HCT116 (cell line): ENCODE data around the gene UBA6. TPM values are rescaled to one million over a fixed set of nuclear protein-coding genes. Genes with fewer than 3 reads are reported as not detected.

Experiments
- ATAC-seq: fragments of 200-7000 bp; cut with Tn5 transposase; 2 replicates; pipeline ENCODE4 v1.9.1; 2020; ENCODE audit warnings: mild to moderate bottlenecking, moderate library complexity
- BruUV-seq: library from RNA; stranded (reverse); fragments of 400-500 nt; replicated peaks from 2 replicates; lab custom pipeline; 2021; lab: Mats Ljungman, UMichigan
- CTCF ChIA-PET: fragments of 300-600 bp; sonication (Branson Sonifier 250); formaldehyde crosslinking; loops from one replicate; lab custom pipeline; 2021; ENCODE audit warnings: antibody characterized with exemption; lab: Charles Lee
- POLR2A ChIA-PET: fragments of 300-600, 350-600 bp; sonication (Branson Sonifier 250); formaldehyde crosslinking; loops from one replicate; lab custom pipeline; 2021; ENCODE audit warnings: antibody characterized with exemption; lab: Charles Lee
- RAD21 ChIA-PET, 2 experiments: fragments of 300-600 bp; sonication (Branson Sonifier 250); formaldehyde crosslinking; loops; one replicate each; lab custom pipeline; 2023; ENCODE audit warnings: low total read pairs in 2 of 2; ENCODE audit not compliant: uncharacterized antibody in 2 of 2, unreplicated experiment in 2 of 2, low non-redundant PET in 1 of 2; lab: Charles Lee
- DNase-seq: peaks from one replicate; pipeline ENCODE4 v3.0.0-alpha.2; 2010; ENCODE audit warnings: low read depth, low spot score
- H2AFZ ChIP-seq: fragments of 200-600 bp; shearing (Covaris generic), sonication (generic); 2 replicates; pipeline ENCODE4 v1.6.1; 2017; ENCODE audit warnings: low read depth, mixed run types, mixed read lengths, antibody characterized with exemption, low read length; ENCODE audit not compliant: poor library complexity, severe bottlenecking
- H3K27ac ChIP-seq: 2 replicates; pipeline ENCODE4 v1.5.1; 2012; ENCODE audit warnings: low read depth, low read length
- H3K27me3 ChIP-seq: fragments of 200-600 bp; sonication (generic); 2 replicates; pipeline ENCODE4 v1.6.1; 2016; ENCODE audit warnings: mixed run types, low read length, mixed read lengths; ENCODE audit not compliant: insufficient read depth
- H3K36me3 ChIP-seq, 2 experiments: fragments of 200-500 bp in 1 of 2; fragments of 200-600 bp in 1 of 2; sonication (Bioruptor generic) in 1 of 2; sonication (generic) in 1 of 2; 2 replicates each; pipeline versions ENCODE4 v1.5.1 to v1.6.1; 2014 to 2016; ENCODE audit warnings: low read length in 2 of 2, inconsistent platforms in 1 of 2, mixed read lengths in 1 of 2, mixed run types in 1 of 2; ENCODE audit not compliant: insufficient read depth in 2 of 2, control insufficient read depth in 1 of 2
- H3K4me1 ChIP-seq, 2 experiments: fragments of 200-600 bp in 1 of 2; sonication (generic) in 1 of 2; 2 replicates each; pipeline versions ENCODE4 v1.5.1 to v1.6.1; 2012 to 2017; ENCODE audit warnings: low read length in 2 of 2, inconsistent platforms in 1 of 2, mild to moderate bottlenecking in 1 of 2, mixed read lengths in 1 of 2, mixed run types in 1 of 2, moderate library complexity in 1 of 2; ENCODE audit not compliant: insufficient read depth in 2 of 2, control insufficient read depth in 1 of 2
- H3K4me2 ChIP-seq: fragments of 200-600 bp; sonication (generic); 2 replicates; pipeline ENCODE4 v1.6.1; 2017; ENCODE audit warnings: mixed run types, low read length, mixed read lengths
- H3K4me3 ChIP-seq, 2 experiments: fragments of 200-600 bp in 1 of 2; sonication (generic) in 1 of 2; replicated peaks in 1 of 2; 2 replicates each; pipeline ENCODE4 v1.5.1; 2011 to 2016; ENCODE audit warnings: low read length in 2 of 2, control low read depth in 1 of 2, low read depth in 1 of 2, mild to moderate bottlenecking in 1 of 2, mixed read lengths in 1 of 2, mixed run types in 1 of 2
- H3K79me2 ChIP-seq: fragments of 200-600 bp; sonication (generic); 2 replicates; pipeline ENCODE4 v1.6.1; 2017; ENCODE audit warnings: mild to moderate bottlenecking, mixed run types, low read length, moderate library complexity, mixed read lengths; ENCODE audit not compliant: insufficient read depth
- H3K9ac ChIP-seq: fragments of 200-600 bp; sonication (generic); 2 replicates; pipeline ENCODE4 v1.6.1; 2016; ENCODE audit warnings: low read length, mixed read lengths
- H3K9me2 ChIP-seq: fragments of 200-600 bp; sonication (generic), shearing (Covaris generic); 2 replicates; pipeline ENCODE4 v1.6.1; 2017; ENCODE audit warnings: mixed run types, mild to moderate bottlenecking, moderate library complexity; ENCODE audit not compliant: insufficient read depth
- H3K9me3 ChIP-seq, 2 experiments: fragments of 200-500 bp in 1 of 2; fragments of 200-600 bp in 1 of 2; sonication (Bioruptor generic) in 1 of 2; sonication (generic) in 1 of 2; 2 replicates each; pipeline ENCODE4 v1.6.1; 2014 to 2017; ENCODE audit warnings: low read length in 2 of 2, mixed read lengths in 2 of 2, inconsistent platforms in 1 of 2, low read depth in 1 of 2, mild to moderate bottlenecking in 1 of 2, mixed run types in 1 of 2, moderate library complexity in 1 of 2; ENCODE audit not compliant: control insufficient read depth in 1 of 2, insufficient read depth in 1 of 2
- H4K20me1 ChIP-seq: fragments of 200-600 bp; sonication (generic), shearing (Covaris generic); 2 replicates; pipeline ENCODE4 v1.6.1; 2017; ENCODE audit warnings: mixed run types, mild to moderate bottlenecking, moderate library complexity; ENCODE audit not compliant: insufficient read depth
- ATF3 ChIP-seq: IDR thresholded peaks from 2 replicates; pipeline ENCODE4 v1.6.1; 2012
- CEBPB ChIP-seq: IDR thresholded peaks from 2 replicates; pipeline ENCODE4 v1.6.1; 2012; ENCODE audit warnings: low read depth
- EGR1 ChIP-seq: IDR thresholded peaks from 2 replicates; pipeline ENCODE4 v1.6.1; 2012; ENCODE audit warnings: low read depth
- ELF1 ChIP-seq: IDR thresholded peaks from 2 replicates; pipeline ENCODE4 v1.6.1; 2012; ENCODE audit warnings: low read depth, borderline replicate concordance
- EZH2 ChIP-seq: fragments of 200-600 bp; sonication (generic); IDR thresholded peaks from 2 replicates; pipeline ENCODE4 v1.6.1; 2017; ENCODE audit warnings: antibody characterized with exemption, mixed run types
- EZH2phosphoT487 ChIP-seq: fragments of 200-600 bp; IDR thresholded peaks from 2 replicates; pipeline ENCODE4 v1.6.1; 2018; ENCODE audit warnings: antibody characterized with exemption, borderline replicate concordance
- FOSL1 ChIP-seq: IDR thresholded peaks from 2 replicates; pipeline ENCODE4 v1.6.1; 2012; ENCODE audit warnings: low read depth
- JUND ChIP-seq: IDR thresholded peaks from 2 replicates; pipeline ENCODE4 v1.6.1; 2012
- MAX ChIP-seq: IDR thresholded peaks from 2 replicates; pipeline ENCODE4 v1.6.1; 2012
- POLR2A ChIP-seq: IDR thresholded peaks from 2 replicates; pipeline ENCODE4 v1.7.0; 2011; ENCODE audit warnings: borderline replicate concordance; ENCODE audit not compliant: insufficient read depth, insufficient read length; ENCODE audit errors: extremely low read depth
- POLR2AphosphoS5 ChIP-seq: IDR thresholded peaks from 2 replicates; pipeline ENCODE4 v1.6.1; 2011; ENCODE audit warnings: mild to moderate bottlenecking, low read depth, low read length, moderate library complexity
- RAD21 ChIP-seq: IDR thresholded peaks from 2 replicates; pipeline ENCODE4 v1.6.1; 2012; ENCODE audit warnings: low read depth, mild to moderate bottlenecking
- SP1 ChIP-seq: IDR thresholded peaks from 2 replicates; pipeline ENCODE4 v1.6.1; 2012; ENCODE audit warnings: low read depth
- SRF ChIP-seq: IDR thresholded peaks from 2 replicates; pipeline ENCODE4 v1.6.1; 2012; ENCODE audit warnings: low read depth
- TCF7L2 ChIP-seq: IDR thresholded peaks from 2 replicates; pipeline ENCODE4 v1.7.0; 2011; ENCODE audit warnings: borderline replicate concordance, inconsistent platforms; ENCODE audit not compliant: insufficient read depth, insufficient read length; ENCODE audit errors: extremely low read depth
- YY1 ChIP-seq: IDR thresholded peaks from 2 replicates; pipeline ENCODE4 v1.6.1; 2011; ENCODE audit warnings: low read length, low read depth, moderate library complexity, mild to moderate bottlenecking; ENCODE audit not compliant: insufficient replicate concordance; ENCODE audit errors: extremely low read depth
- ZFX ChIP-seq: fragments of 450-650 bp; IDR thresholded peaks from 2 replicates; pipeline ENCODE4 v1.6.1; 2017
- ZNF274 ChIP-seq: fragments of 200-500 bp; sonication (Bioruptor generic); IDR thresholded peaks from 2 replicates; pipeline ENCODE4 v1.6.1; 2014; ENCODE audit warnings: mild to moderate bottlenecking, low read depth, low read length, inconsistent platforms
- intact Hi-C: fragments of 100-400 bp; cut with micrococcal nuclease; formaldehyde crosslinking; loops from 2 replicates; pipeline ENCODE4 v1.10.0; 2022
- total RNA-seq: library from RNA; stranded (reverse); gene quantifications from one replicate; pipeline ENCODE4 v1.2.1, GENCODE V29; 2021; ENCODE audit not compliant: unreplicated experiment
- TF ChIP-seq, protein P1 (sequence below), 3 experiments: fragments of 200-600 bp in 1 of 3; sonication (generic) in 1 of 3; IDR thresholded peaks in 2 of 3; conservative IDR thresholded peaks in 1 of 3; 2 replicates each; pipeline ENCODE4 v1.5.1; 2012 to 2017; ENCODE audit warnings: low read depth in 2 of 3, low read length in 2 of 3, antibody characterized with exemption in 1 of 3, borderline replicate concordance in 1 of 3, control low read depth in 1 of 3, mild to moderate bottlenecking in 1 of 3, mixed read lengths in 1 of 3, mixed run types in 1 of 3, moderate library complexity in 1 of 3; ENCODE audit not compliant: insufficient read depth in 1 of 3

UBA6 gene
- total RNA-seq, 1 experiment from 2014 or later, result 98.9 TPM

GRCh38 chr4:67719953-67720617 lies 19.1 kb upstream of the UBA6 start (continued):
- TF ChIP-seq ELF1 (no peak), ZNF274 (no peak), JUND (no peak)

DNA sequence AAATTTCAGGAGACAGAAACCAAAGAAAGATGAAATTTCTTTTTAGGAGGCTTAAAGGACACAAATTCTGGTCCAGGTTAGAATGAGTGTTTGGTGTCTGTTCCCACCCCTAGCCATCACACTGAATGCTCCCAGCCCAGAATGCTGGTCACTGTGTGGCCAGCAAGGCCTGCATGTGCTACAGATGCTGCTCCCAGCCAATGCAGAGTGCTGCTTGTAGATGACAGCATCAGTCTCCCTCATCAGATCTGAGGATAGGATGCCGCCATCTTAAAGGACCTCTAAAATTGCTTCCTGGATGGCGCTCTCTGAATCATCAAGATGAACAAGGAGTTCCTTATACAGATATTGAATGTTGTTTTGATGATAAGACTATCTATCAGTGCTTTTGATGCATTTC lies 17.9 kb upstream of the UBA6 start:
- intact Hi-C loops, result no loop called here
- Histone ChIP-seq H3K79me2 (peaks cover under 1% of the 10 kb centered on the region; the same call in 1 of the 2 replicates), H3K36me3 (no peaks in the 10 kb centered on the region), H4K20me1 (no peaks in the 10 kb centered on the region), H3K27ac (no peak overlapping the region), H3K4me2 (no peak overlapping the region), H3K4me3 (no peak overlapping the region), H3K4me1 (peaks cover 14 to 43% of the 10 kb centered on the region in 2 experiments), H3K9ac (no peak overlapping the region), H3K9me3 (no peaks in the 10 kb centered on the region), H2AFZ (no peak overlapping the region), H3K27me3 (no peaks in the 10 kb centered on the region), H3K9me2 (no peaks in the 10 kb centered on the region)
- CTCF ChIA-PET, result no interaction called here
- RAD21 ChIA-PET, result no interaction called here
- DNase-seq (no peak), ATAC-seq (no peak)
- no peak for TF ChIP-seq YY1
- TF ChIP-seq MAX, result no peak
- no peak for TF ChIP-seq SP1
- no peak for TF ChIP-seq TCF7L2
- no peak for TF ChIP-seq ELF1
- TF ChIP-seq POLR2A, result no peak
- no peak for TF ChIP-seq EZH2
- no peak for TF ChIP-seq ZNF274
- no peak for TF ChIP-seq EGR1
- TF ChIP-seq, protein P1, sequence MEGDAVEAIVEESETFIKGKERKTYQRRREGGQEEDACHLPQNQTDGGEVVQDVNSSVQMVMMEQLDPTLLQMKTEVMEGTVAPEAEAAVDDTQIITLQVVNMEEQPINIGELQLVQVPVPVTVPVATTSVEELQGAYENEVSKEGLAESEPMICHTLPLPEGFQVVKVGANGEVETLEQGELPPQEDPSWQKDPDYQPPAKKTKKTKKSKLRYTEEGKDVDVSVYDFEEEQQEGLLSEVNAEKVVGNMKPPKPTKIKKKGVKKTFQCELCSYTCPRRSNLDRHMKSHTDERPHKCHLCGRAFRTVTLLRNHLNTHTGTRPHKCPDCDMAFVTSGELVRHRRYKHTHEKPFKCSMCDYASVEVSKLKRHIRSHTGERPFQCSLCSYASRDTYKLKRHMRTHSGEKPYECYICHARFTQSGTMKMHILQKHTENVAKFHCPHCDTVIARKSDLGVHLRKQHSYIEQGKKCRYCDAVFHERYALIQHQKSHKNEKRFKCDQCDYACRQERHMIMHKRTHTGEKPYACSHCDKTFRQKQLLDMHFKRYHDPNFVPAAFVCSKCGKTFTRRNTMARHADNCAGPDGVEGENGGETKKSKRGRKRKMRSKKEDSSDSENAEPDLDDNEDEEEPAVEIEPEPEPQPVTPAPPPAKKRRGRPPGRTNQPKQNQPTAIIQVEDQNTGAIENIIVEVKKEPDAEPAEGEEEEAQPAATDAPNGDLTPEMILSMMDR (IDR thresholded peaks at IDR 0.05 in 2 of 3, conservative IDR thresholded peaks at IDR 0.05 in 1 of 3; ENCODE audit: borderline replicate concordance in 1 of 3, insufficient read depth in 1 of 3, low read depth in 2 of 3, low read length in 2 of 3), result no peak
- no peak for TF ChIP-seq ATF3
- no peak for TF ChIP-seq RAD21
- TF ChIP-seq SRF, result no peak
- no peak for TF ChIP-seq POLR2AphosphoS5
- no peak for TF ChIP-seq EZH2phosphoT487
- no peak for TF ChIP-seq JUND
- TF ChIP-seq FOSL1, result no peak
- no peak for TF ChIP-seq CEBPB
- no peak for TF ChIP-seq ZFX
- BruUV-seq, result no TSS peak
- POLR2A ChIA-PET, result no interaction called here
